ENCODE results near the gene BRF1.

The BRF1 gene

GRCh38 chr14:105213361-105213760 is 87.4 kb downstream of the BRF1 start:
- DNase-seq (ENCODE audit: low read depth in 2 of 2, low spot score in 1 of 2), result no peak

- no peak for DNase-seq (ENCODE audit: low read depth in 2 of 2, low spot score in 1 of 2)
These were observed 88.1 kb downstream of the BRF1 start for GRCh38 chr14:105212541-105213300.

- DNase-seq (ENCODE audit: low read depth in 2 of 2, low spot score in 1 of 2), result no peak
These were observed 89.1 kb downstream of the BRF1 start for GRCh38 chr14:105211758-105212089.

GRCh38 chr14:105211086-105211757 is 89.6 kb downstream of the BRF1 start:
- DNase-seq (ENCODE audit: low read depth in 2 of 2, low spot score in 1 of 2), result no peak

- DNase-seq (ENCODE audit: low read depth in 2 of 2, low spot score in 1 of 2), result no peak
These were observed 90.4 kb downstream of the BRF1 start for GRCh38 chr14:105210266-105211025.

- no peak for DNase-seq (ENCODE audit: low read depth in 2 of 2, low spot score in 1 of 2)
These were observed 91.2 kb downstream of the BRF1 start for GRCh38 chr14:105209646-105210045.

- DNase-seq (ENCODE audit: low read depth in 2 of 2, low spot score in 1 of 2), result no peak
These were observed 91.7 kb downstream of the BRF1 start for GRCh38 chr14:105209091-105209490.

- no peak for DNase-seq (ENCODE audit: low read depth in 2 of 2, low spot score in 1 of 2)
These were observed 92.1 kb downstream of the BRF1 start for GRCh38 chr14:105208738-105209075.

- DNase-seq (ENCODE audit: low read depth in 2 of 2, low spot score in 1 of 2), result no peak
These were observed 92.6 kb downstream of the BRF1 start for GRCh38 chr14:105207996-105208737.

GRCh38 chr14:105207460-105207901 is 93.3 kb downstream of the BRF1 start:
- no peak for DNase-seq (ENCODE audit: low read depth in 2 of 2, low spot score in 1 of 2)

GRCh38 chr14:105206873-105207272 is 93.9 kb downstream of the BRF1 start:
- DNase-seq (ENCODE audit: low read depth in 2 of 2, low spot score in 1 of 2), result no peak

GRCh38 chr14:105205673-105206208 is 95.1 kb downstream of the BRF1 start:
- DNase-seq (ENCODE audit: low read depth in 2 of 2, low spot score in 1 of 2), result no peak

- no peak for DNase-seq (ENCODE audit: low read depth in 2 of 2, low spot score in 1 of 2)
These were observed 95.7 kb downstream of the BRF1 start for GRCh38 chr14:105204931-105205672.

- no peak for DNase-seq (ENCODE audit: low read depth in 2 of 2, low spot score in 1 of 2)
These were observed 96.4 kb downstream of the BRF1 start for GRCh38 chr14:105204206-105204930.

- DNase-seq (ENCODE audit: low read depth in 2 of 2, low spot score in 1 of 2), result no peak
These were observed 97.1 kb downstream of the BRF1 start for GRCh38 chr14:105203701-105204100.

GRCh38 chr14:105203057-105203531 is 97.7 kb downstream of the BRF1 start:
- DNase-seq (ENCODE audit: low read depth in 2 of 2, low spot score in 1 of 2), result peak; percentile 22 to 26

GRCh38 chr14:105201925-105202513 is 98.8 kb downstream of the BRF1 start:
- DNase-seq (ENCODE audit: low read depth in 2 of 2, low spot score in 1 of 2), result no peak

GRCh38 chr14:105201156-105201924 is 99.5 kb downstream of the BRF1 start:
- DNase-seq (ENCODE audit: low read depth in 2 of 2, low spot score in 1 of 2), result no peak

GRCh38 chr14:105200641-105201040 is 100.2 kb downstream of the BRF1 start:
- no peak for DNase-seq (ENCODE audit: low read depth in 2 of 2, low spot score in 1 of 2)
